ENCODE measurements around the gene GLCCI1. TPM values are rescaled to one million over a fixed set of nuclear protein-coding genes. Genes with fewer than 3 reads are reported as not detected.
A peak's percentile ranks its signal among the peaks of the same experiment; 100 is the strongest.

The GLCCI1 gene
- polyA plus RNA-seq, 1 donor (not counting 4 experiments of a cell fraction or from before 2014, with no cell fraction given): 3.4 TPM

- H3K9me3 ChIP-seq (ENCODE audit: control insufficient read depth, low read depth, low read length): no peaks in the 10 kb centered on the region
- dilution Hi-C loops (cut with MboI; ENCODE audit: extremely low pct_ligation_motif_present, low sequenced_read_pairs): no loop called here
- no peak overlapping the region for H3K9ac ChIP-seq (ENCODE audit: control insufficient read depth, extremely low read depth, insufficient read depth, low read length)
- no peak overlapping the region for H3K4me2 ChIP-seq (ENCODE audit: control insufficient read depth, extremely low read depth, insufficient read depth, low read depth, low read length)
- H3K27ac ChIP-seq (ENCODE audit: control insufficient read depth, insufficient read depth, low read length): no peak overlapping the region
- H2AFZ ChIP-seq (ENCODE audit: control insufficient read depth, low read length): no peak overlapping the region
- no peak for TF ChIP-seq CTCF (optimal IDR thresholded peaks at IDR 0.05 in 1 of 3, IDR thresholded peaks at IDR 0.05 in 1 of 3, conservative IDR thresholded peaks at IDR 0.05 in 1 of 3; ENCODE audit: extremely low read depth in 1 of 3, insufficient read depth in 2 of 3, low read length in 3 of 3)
- no peak for TF ChIP-seq EZH2 (IDR thresholded peaks at IDR 0.05; ENCODE audit: low read length)
- H3K36me3 ChIP-seq (ENCODE audit: control insufficient read depth in 2 of 2, extremely low read depth in 1 of 2, insufficient read depth in 2 of 2, low read length in 2 of 2): no peaks in the 10 kb centered on the region
- DNase-seq (ENCODE audit: low read depth, low spot score) (no peak), FAIRE-seq (no peak)
- peaks cover 12% of the 10 kb centered on the region for H3K4me1 ChIP-seq (ENCODE audit: control insufficient read depth, extremely low read depth, insufficient read depth, low read length)
- no peaks in the 10 kb centered on the region for H3K9me1 ChIP-seq (ENCODE audit: control insufficient read depth, extremely low read depth, insufficient read depth, low read length)
- H4K20me1 ChIP-seq (ENCODE audit: control insufficient read depth, extremely low read depth, insufficient read depth, low read length): no peaks in the 10 kb centered on the region
- no peak overlapping the region for H3K4me3 ChIP-seq (ENCODE audit: control insufficient read depth in 2 of 3, extremely low read depth in 1 of 3, insufficient read depth in 2 of 3, low read depth in 1 of 3, low read length in 3 of 3)
- H3K27me3 ChIP-seq (ENCODE audit: control insufficient read depth, extremely low read depth, insufficient read depth, low read length): no peaks in the 10 kb centered on the region
- H3K79me2 ChIP-seq (ENCODE audit: control insufficient read depth, insufficient read depth, low read length): no peaks in the 10 kb centered on the region
Measured at GRCh38 chr7:7953806-7954205, 14.8 kb upstream of the GLCCI1 start.

- no peak overlapping the region for H3K27ac ChIP-seq (ENCODE audit: control insufficient read depth, insufficient read depth, low read length)
- no peak overlapping the region for H2AFZ ChIP-seq (ENCODE audit: control insufficient read depth, low read length)
- H3K4me2 ChIP-seq (ENCODE audit: control insufficient read depth, extremely low read depth, insufficient read depth, low read depth, low read length): peak overlapping the region; percentile 29
Measured at GRCh38 chr7:7956531-7957128, 12.0 kb upstream of the GLCCI1 start.

More at GRCh38 chr7:7956531-7957128, 12.0 kb upstream of the GLCCI1 start:
- no peak for DNase-seq (ENCODE audit: low read depth, low spot score)
- Histone ChIP-seq H3K27me3 (ENCODE audit: control insufficient read depth, extremely low read depth, insufficient read depth, low read length) (no peaks in the 10 kb centered on the region), H3K9ac (ENCODE audit: control insufficient read depth, extremely low read depth, insufficient read depth, low read length) (no peak overlapping the region), H4K20me1 (ENCODE audit: control insufficient read depth, extremely low read depth, insufficient read depth, low read length) (no peaks in the 10 kb centered on the region), H3K36me3 (ENCODE audit: control insufficient read depth in 2 of 2, extremely low read depth in 1 of 2, insufficient read depth in 2 of 2, low read length in 2 of 2) (no peaks in the 10 kb centered on the region), H3K9me3 (ENCODE audit: control insufficient read depth, low read depth, low read length) (no peaks in the 10 kb centered on the region), H3K79me2 (ENCODE audit: control insufficient read depth, insufficient read depth, low read length) (no peaks in the 10 kb centered on the region), H3K4me1 (ENCODE audit: control insufficient read depth, extremely low read depth, insufficient read depth, low read length) (peaks cover 12% of the 10 kb centered on the region), H3K9me1 (ENCODE audit: control insufficient read depth, extremely low read depth, insufficient read depth, low read length) (no peaks in the 10 kb centered on the region), H3K4me3 (ENCODE audit: control insufficient read depth in 2 of 3, extremely low read depth in 1 of 3, insufficient read depth in 2 of 3, low read depth in 1 of 3, low read length in 3 of 3) (no peak overlapping the region)
- dilution Hi-C loops (cut with MboI; ENCODE audit: extremely low pct_ligation_motif_present, low sequenced_read_pairs): no loop called here
- TF ChIP-seq CTCF (optimal IDR thresholded peaks at IDR 0.05 in 1 of 3, IDR thresholded peaks at IDR 0.05 in 1 of 3, conservative IDR thresholded peaks at IDR 0.05 in 1 of 3; ENCODE audit: extremely low read depth in 1 of 3, insufficient read depth in 2 of 3, low read length in 3 of 3): no peak
- no peak for TF ChIP-seq EZH2 (IDR thresholded peaks at IDR 0.05; ENCODE audit: low read length)
- no peak for FAIRE-seq

All from keratinocyte (primary cell).